Renal pelvis (tissue), 4 donors: ENCODE measurements around the gene MCM3AP. TPM values are rescaled to one million over a fixed set of nuclear protein-coding genes. Genes with fewer than 3 reads are reported as not detected.

ENCODE experiments used
- DNase-seq: peaks from one replicate; pipeline ENCODE4 v3.0.0-alpha.2; 2013
- polyA plus RNA-seq, 3 donors: library from polyadenylated mRNA; unstranded; fragments of 120-200 nt; gene quantifications; one replicate each; pipeline ENCODE4 v1.2.1, GENCODE V29; 2013; ENCODE audit not compliant: insufficient read length in 3 of 3

Gene MCM3AP
- polyA plus RNA-seq, 3 donors = 79.3 to 114 (median 105) TPM

DNA sequence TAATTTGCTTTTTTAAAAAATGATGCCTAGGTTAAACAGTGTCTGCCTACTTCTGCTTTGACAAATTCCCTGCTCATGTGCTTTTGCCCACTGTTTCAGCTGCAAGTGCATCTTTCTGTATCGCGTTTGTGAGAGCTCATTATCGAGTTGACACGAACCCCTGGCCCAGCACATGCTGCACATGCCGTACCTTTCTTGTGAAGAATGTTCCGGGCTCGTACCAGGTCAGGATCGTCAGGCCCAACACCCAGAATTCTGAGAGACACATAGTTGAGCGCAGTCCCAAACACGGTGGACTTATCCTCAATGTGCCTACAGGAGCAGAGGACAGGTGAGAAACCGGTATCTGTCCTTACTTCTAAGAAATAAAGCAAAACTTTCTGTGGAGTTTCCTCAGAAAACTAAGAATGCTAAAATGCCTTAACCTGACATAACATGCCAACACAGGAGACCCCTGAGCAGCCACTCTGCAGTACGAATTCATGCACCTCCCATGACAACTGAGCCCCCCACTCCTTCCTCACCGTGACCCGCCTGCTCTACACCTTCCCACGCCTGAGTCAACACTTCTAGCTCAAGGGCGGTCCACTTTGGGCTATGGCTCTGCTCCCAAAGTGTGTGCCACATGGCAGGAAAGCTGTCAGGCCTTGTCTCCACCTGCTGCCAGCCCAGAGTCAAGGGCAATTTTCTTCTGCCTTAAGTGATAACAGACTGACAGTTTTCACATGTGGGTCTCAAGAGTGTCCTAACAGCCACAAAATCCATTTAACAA is 63.6 kb downstream of the MCM3AP start:
- DNase-seq = no peak

DNA sequence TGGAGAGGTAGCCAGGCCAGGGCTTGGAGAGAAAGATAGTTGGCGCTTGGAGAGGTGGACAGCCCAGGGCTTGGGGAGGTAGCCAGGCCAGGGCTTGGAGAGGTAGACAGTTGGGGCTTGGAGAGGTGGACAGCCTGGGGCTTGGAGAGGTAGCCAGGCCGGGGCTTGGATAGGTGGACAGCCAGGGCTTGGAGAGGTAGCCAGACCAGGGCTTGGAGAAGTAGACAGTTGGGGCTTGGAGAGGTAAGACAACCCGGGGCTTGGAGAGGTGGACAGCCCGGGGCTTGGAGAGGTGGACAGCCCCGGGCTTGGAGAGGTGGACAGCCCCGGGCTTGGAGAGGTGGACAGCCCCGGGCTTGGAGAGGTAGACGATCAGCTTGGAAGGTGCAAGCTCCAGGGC is 64.6 kb downstream of the MCM3AP start:
- DNase-seq = no peak

GRCh38 chr21:46220275-46220810 is 65.1 kb downstream of the MCM3AP start:
- no peak for DNase-seq

DNA sequence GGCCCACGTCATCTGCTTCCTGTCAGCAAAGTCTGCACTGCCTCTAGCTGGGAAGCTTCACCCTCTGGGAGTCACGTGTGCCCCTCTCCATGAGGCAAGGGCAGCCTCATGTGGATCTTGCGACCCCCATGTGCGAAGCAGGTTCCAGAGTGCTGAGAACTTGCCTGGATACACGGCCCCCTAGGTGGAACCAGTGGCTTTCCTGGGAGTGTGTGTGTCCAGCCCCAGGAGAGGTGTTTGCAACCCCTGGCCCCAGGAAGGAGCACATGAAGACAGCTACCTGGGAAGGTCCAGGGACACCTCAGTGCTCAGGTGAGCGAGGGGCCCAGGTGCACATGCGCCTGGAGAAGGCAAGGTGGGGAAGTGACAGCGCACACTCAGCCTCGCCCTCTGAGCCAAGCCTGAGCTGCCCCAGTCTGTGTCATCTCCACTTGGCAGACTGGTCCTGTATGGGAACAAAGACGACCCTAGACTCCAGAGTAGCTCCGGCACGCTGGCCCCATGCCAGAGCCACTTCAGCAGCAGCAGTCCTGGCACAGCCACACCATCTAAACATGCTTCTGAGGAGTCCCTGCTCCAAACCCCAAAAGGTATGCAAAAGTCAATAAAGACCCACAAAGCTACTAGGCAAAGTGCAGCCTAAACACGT is 65.7 kb downstream of the MCM3AP start:
- no peak for DNase-seq

DNA sequence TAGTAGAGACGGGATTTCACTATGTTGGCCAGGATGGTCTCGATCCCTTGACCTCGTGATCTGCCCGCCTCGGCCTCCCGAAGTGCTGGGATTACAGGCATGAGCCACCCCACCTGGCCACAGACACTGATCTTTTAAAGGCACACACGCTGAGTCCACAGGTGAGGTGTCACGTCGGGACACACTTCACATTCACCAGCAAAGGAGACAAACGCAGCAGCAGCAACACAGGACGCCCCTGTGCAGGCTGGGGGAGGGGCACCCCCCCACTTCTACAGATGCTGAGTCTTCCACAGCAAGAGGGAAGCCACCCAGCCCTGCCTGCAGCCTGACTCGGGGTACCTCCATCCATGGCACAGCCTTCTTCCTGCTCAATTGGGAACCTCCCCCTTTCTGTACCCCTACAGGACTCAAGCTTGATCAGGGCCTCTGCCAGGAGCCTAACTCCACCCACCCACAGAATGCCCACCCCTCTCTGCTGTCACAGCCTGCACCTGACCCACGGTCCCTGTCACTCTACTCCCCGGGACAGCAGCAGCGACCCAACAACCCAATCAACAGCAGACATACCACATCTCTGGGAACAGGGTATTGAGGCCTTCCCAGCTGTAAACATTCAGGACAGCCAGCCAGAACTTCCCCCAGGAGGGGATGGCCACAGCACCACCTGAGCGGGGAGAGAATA is 66.4 kb downstream of the MCM3AP start:
- no peak for DNase-seq

- DNase-seq = no peak
Measured at GRCh38 chr21:46217511-46218196, 67.8 kb downstream of the MCM3AP start.

- no peak for DNase-seq
Measured at GRCh38 chr21:46216132-46216747, 69.2 kb downstream of the MCM3AP start.

DNA sequence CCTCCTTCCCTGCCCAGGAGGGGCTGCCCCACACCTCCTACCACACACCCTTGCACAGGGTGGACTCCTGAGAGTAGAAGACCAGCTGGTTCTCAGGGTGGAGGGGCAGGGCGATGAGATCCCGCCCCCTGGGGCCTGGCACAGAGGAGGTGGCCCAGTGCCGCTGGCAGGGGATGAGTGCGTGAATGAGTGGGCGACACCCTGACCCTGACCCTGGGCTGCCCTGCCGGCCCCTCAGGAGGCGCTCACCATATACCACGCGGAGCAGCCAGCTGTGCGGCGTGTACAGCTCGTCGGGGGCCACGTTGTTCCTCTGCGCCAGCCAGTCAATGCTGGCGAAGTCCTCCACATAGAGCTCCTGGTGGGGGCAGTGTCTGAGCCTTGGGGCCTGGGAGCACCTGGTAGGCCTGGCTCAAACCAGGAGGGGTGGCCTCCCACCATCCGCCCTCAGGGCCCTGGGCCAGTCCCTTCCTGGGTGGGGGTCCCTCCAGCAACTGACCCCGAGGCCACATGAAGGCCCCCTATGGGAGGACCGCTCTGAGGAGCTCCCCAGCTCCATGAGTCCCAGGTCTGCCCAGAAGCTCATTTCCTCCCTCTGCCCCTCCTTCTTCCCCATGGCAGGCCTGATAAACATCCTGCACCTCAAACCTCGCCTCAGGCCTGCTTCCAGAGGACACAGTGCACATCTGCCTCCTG is 69.8 kb downstream of the MCM3AP start:
- no peak for DNase-seq

- no peak for DNase-seq
Measured at GRCh38 chr21:46214478-46215340, 70.7 kb downstream of the MCM3AP start.

DNA sequence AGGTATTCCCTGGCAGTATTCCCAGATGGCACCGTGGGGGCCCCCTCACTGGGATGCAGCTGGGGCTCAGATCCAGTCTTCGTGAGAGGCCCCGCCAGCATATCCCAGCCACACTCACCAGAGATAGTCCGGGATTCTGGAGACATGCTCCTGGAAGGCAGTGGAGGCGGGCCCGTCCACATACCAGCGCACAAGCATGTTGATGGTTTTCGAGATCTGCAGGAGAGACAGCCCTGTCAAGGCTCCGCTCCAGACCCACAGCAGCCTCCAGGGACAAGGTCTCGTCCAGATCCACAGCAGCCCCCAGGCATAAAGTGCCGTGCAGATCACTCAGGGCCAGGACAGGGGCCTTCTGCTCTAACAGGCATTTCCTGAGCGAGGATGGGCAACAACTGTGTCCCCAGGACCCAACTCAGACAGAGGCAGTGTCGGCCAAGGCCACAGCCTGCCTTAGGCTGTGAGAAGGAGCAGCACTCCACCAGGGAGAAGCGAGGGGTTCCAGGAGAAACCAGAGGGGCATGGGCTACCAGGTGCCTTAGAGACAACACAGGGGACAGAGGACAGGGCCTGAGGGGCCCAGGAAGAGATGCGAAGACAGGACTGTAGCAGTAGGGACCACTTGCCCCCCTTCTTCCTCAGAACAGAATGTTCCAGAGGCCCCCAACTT is 71.7 kb downstream of the MCM3AP start:
- no peak for DNase-seq

DNA sequence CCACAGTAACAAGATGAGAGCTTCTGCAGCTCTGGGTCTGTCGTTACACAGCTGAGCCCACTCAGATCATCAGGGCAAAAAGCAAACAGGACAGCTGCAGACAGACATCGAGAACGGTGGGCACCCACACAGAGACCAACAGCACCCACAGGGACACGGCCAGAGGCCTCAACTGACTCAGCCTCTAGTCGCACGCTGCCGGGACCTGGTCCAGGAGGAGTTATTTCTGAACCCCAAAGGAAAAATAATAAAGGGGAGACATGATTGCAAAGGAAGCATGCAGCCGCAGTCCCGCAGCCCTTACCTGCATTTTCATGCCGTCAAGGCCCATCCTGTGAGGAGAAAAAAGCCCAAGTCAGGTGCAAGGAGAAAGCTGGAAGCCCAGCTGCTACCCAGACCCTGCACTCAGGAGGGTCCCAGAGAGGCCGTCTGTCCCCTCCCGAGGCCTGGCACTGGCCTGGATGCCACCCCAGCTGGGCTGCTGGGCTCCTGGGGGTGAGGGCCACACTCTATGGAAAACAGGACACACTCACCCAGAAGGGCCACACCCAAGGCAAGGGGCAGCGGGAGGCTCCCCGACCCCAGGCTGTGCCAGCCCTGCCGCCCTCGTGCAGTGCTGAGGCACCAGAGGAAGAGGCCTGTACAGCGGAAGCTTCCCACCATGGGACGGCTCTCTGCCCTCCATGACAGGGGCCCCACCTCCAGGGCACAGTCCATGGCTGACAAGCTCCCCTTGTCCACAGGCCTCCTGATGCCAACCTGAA is 72.5 kb downstream of the MCM3AP start:
- DNase-seq = no peak

GRCh38 chr21:46211786-46212720 is 73.4 kb downstream of the MCM3AP start:
- no peak for DNase-seq

DNA sequence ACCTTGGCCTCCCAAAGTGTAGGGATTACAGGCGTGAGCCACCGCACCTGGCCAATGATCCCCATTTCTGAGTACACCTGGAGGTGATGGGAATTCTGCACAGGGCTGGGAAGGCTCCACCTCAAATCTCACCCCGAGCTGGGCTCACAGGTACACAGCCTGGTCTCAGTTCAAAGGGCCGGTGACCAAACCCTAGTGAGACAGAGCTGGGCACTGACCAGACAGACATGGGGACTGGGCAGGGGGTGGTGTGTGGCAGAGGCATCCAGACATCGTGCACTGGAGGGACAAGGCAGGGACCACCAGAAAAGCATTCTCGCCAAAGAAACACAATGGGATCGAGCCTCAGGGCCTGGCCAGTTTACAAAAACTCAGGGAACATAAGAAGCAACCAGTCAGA is 74.0 kb downstream of the MCM3AP start:
- DNase-seq = no peak

DNA sequence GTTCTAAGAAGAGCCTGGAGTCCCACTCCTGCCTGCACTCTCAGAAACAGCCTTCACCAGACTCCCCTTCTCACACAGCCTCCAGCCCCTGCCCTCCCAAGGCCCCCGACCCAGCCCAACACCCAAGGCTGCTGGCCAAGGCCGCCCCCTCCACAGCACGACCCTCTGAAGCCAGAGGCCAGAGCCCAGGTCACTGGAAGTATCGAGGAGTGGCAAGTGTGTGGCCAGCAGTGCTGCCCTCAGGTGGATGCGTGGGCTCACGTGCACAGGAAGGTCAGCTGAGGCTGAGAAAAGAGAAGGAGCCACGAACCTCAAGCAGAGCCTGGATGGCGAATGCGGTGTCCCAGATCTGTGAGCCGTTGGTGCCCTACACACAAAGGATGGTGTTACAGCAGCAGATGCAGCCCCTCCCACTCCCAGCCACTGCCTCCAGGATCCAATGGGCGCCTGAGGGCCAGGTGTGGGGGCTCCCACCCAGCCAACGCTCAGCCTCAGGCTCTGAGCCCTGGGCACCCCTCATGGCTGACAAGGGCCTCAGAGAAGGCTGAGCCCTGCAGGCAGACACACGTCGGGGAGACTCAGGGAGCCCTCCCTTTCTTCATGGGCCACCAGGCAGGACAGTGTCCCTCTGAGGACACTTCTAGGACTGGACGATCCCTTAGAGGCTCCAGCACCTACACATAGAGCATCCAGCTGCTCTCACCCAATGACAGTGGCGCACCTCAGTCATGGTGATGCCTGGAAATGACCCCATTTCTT is 74.9 kb downstream of the MCM3AP start:
- no peak for DNase-seq

GRCh38 chr21:46208761-46209721 is 76.4 kb downstream of the MCM3AP start:
- no peak for DNase-seq
